Measurements from ENCODE around the gene RNPEP.
A peak's percentile ranks its signal among the peaks of the same experiment; 100 is the strongest.

RNPEP gene

GRCh38 chr1:201999625-202000238 lies 17.3 kb downstream of the RNPEP start:
- no peak overlapping the region for H3K27ac ChIP-seq
- no peak overlapping the region for H3K9ac ChIP-seq (ENCODE audit: insufficient read length)
- no peak for TF ChIP-seq FOXP2 (optimal IDR thresholded peaks at IDR 0.05; ENCODE audit: control extremely low read depth, extremely low read length, insufficient read depth)
- TF ChIP-seq POLR2AphosphoS5 (IDR thresholded peaks at IDR 0.05; ENCODE audit: borderline replicate concordance, low read depth, low read length), result no peak
- no peak for TF ChIP-seq EZH2 (IDR thresholded peaks at IDR 0.05)
- no peak overlapping the region for H3K4me3 ChIP-seq
- no peaks in the 10 kb centered on the region for H3K9me3 ChIP-seq (ENCODE audit: low read depth, low read length)
- no peak for DNase-seq (ENCODE audit: low read depth, low spot score)
- H3K36me3 ChIP-seq (ENCODE audit: insufficient read depth, low read length), result peaks cover 26% of the 10 kb centered on the region; the same call in 1 of the 2 replicates

GRCh38 chr1:202002507-202002906 lies 20.1 kb downstream of the RNPEP start:
- TF ChIP-seq EZH2 (IDR thresholded peaks at IDR 0.05) (no peak), POLR2AphosphoS5 (IDR thresholded peaks at IDR 0.05; ENCODE audit: borderline replicate concordance, low read depth, low read length) (no peak), FOXP2 (optimal IDR thresholded peaks at IDR 0.05; ENCODE audit: control extremely low read depth, extremely low read length, insufficient read depth) (no peak)
- Histone ChIP-seq H3K9ac (ENCODE audit: insufficient read length) (no peak overlapping the region), H3K36me3 (ENCODE audit: insufficient read depth, low read length) (peaks cover 37% of the 10 kb centered on the region; the same call in 1 of the 2 replicates), H3K27ac (no peak overlapping the region), H3K4me3 (no peak overlapping the region), H3K9me3 (ENCODE audit: low read depth, low read length) (no peaks in the 10 kb centered on the region)
- no peak for DNase-seq (ENCODE audit: low read depth, low spot score)

GRCh38 chr1:202004711-202005110 lies 22.3 kb downstream of the RNPEP start:
- H3K9ac ChIP-seq (ENCODE audit: insufficient read length), result no peak overlapping the region
- no peak overlapping the region for H3K27ac ChIP-seq
- H3K9me3 ChIP-seq (ENCODE audit: low read depth, low read length), result no peaks in the 10 kb centered on the region
- no peak overlapping the region for H3K4me3 ChIP-seq
- H3K36me3 ChIP-seq (ENCODE audit: insufficient read depth, low read length), result peaks cover 37% of the 10 kb centered on the region; the same call in 1 of the 2 replicates
- no peak for TF ChIP-seq FOXP2 (optimal IDR thresholded peaks at IDR 0.05; ENCODE audit: control extremely low read depth, extremely low read length, insufficient read depth)
- DNase-seq (ENCODE audit: low read depth, low spot score), result no peak

GRCh38 chr1:202005958-202006357 lies 23.5 kb downstream of the RNPEP start:
- Histone ChIP-seq H3K4me3 (no peak overlapping the region), H3K9me3 (ENCODE audit: low read depth, low read length) (no peaks in the 10 kb centered on the region), H3K27ac (no peak overlapping the region), H3K36me3 (ENCODE audit: insufficient read depth, low read length) (peaks cover 27% of the 10 kb centered on the region; the same call in 1 of the 2 replicates), H3K9ac (ENCODE audit: insufficient read length) (no peak overlapping the region)
- no peak for DNase-seq (ENCODE audit: low read depth, low spot score)
- TF ChIP-seq EZH2 (IDR thresholded peaks at IDR 0.05) (no peak), FOXP2 (optimal IDR thresholded peaks at IDR 0.05; ENCODE audit: control extremely low read depth, extremely low read length, insufficient read depth) (no peak), POLR2AphosphoS5 (IDR thresholded peaks at IDR 0.05; ENCODE audit: borderline replicate concordance, low read depth, low read length) (no peak)

GRCh38 chr1:202007304-202007703 lies 24.9 kb downstream of the RNPEP start:
- H3K9me3 ChIP-seq (ENCODE audit: low read depth, low read length), result no peaks in the 10 kb centered on the region
- H3K27ac ChIP-seq, result 0 out of 2 replicates have a peak overlapping the region, but pooled peaks have one; percentile 19
- no peak for DNase-seq (ENCODE audit: low read depth, low spot score)
- no peak overlapping the region for H3K4me3 ChIP-seq
- H3K36me3 ChIP-seq (ENCODE audit: insufficient read depth, low read length), result peaks cover 23% of the 10 kb centered on the region; the same call in 1 of the 2 replicates
- H3K9ac ChIP-seq (ENCODE audit: insufficient read length), result no peak overlapping the region
- TF ChIP-seq EZH2 (IDR thresholded peaks at IDR 0.05) (no peak), POLR2AphosphoS5 (IDR thresholded peaks at IDR 0.05; ENCODE audit: borderline replicate concordance, low read depth, low read length) (no peak), FOXP2 (optimal IDR thresholded peaks at IDR 0.05; ENCODE audit: control extremely low read depth, extremely low read length, insufficient read depth) (no peak)

GRCh38 chr1:202007805-202008489 lies 25.5 kb downstream of the RNPEP start:
- Histone ChIP-seq H3K9me3 (ENCODE audit: low read depth, low read length) (no peaks in the 10 kb centered on the region), H3K4me3 (no peak overlapping the region), H3K9ac (ENCODE audit: insufficient read length) (no peak overlapping the region), H3K27ac (peak overlapping the region; percentile 19; the same call in 1 of the 2 replicates), H3K36me3 (ENCODE audit: insufficient read depth, low read length) (peaks cover 23% of the 10 kb centered on the region; the same call in 1 of the 2 replicates)
- TF ChIP-seq FOXP2 (optimal IDR thresholded peaks at IDR 0.05; ENCODE audit: control extremely low read depth, extremely low read length, insufficient read depth), result peak; percentile 51
- no peak for TF ChIP-seq POLR2AphosphoS5 (IDR thresholded peaks at IDR 0.05; ENCODE audit: borderline replicate concordance, low read depth, low read length)
- no peak for TF ChIP-seq EZH2 (IDR thresholded peaks at IDR 0.05)
- peak; percentile 18 for DNase-seq (ENCODE audit: low read depth, low spot score)

GRCh38 chr1:202009326-202010179 lies 27.1 kb downstream of the RNPEP start:
- Histone ChIP-seq H3K9ac (ENCODE audit: insufficient read length) (no peak overlapping the region), H3K9me3 (ENCODE audit: low read depth, low read length) (no peaks in the 10 kb centered on the region), H3K27ac (no peak overlapping the region), H3K4me3 (no peak overlapping the region), H3K36me3 (ENCODE audit: insufficient read depth, low read length) (peaks cover 12% of the 10 kb centered on the region; the same call in 1 of the 2 replicates)
- no peak for TF ChIP-seq EZH2 (IDR thresholded peaks at IDR 0.05)
- no peak for TF ChIP-seq POLR2AphosphoS5 (IDR thresholded peaks at IDR 0.05; ENCODE audit: borderline replicate concordance, low read depth, low read length)
- TF ChIP-seq FOXP2 (optimal IDR thresholded peaks at IDR 0.05; ENCODE audit: control extremely low read depth, extremely low read length, insufficient read depth), result no peak
- DNase-seq (ENCODE audit: low read depth, low spot score), result no peak
